GM18861 (cell line): ENCODE results near the gene GRPR.

Source experiments
- ATAC-seq: cut with Tn5 transposase; IDR thresholded peaks from one replicate; pipeline ENCODE4 v1.9.1; 2021; ENCODE audit not compliant: unreplicated experiment

GRPR gene

GRCh38 chrX:16123222-16123786, at the start of gene GRPR:
Gene GRPR (plus strand): TSS chrX:16123565. CDS start chrX:16123954, 389 bp downstream.
- peak; percentile 58 for ATAC-seq

- ATAC-seq, result no peak
Observed at GRCh38 chrX:16075087-16075486, 48.3 kb upstream of the GRPR start.

DNA sequence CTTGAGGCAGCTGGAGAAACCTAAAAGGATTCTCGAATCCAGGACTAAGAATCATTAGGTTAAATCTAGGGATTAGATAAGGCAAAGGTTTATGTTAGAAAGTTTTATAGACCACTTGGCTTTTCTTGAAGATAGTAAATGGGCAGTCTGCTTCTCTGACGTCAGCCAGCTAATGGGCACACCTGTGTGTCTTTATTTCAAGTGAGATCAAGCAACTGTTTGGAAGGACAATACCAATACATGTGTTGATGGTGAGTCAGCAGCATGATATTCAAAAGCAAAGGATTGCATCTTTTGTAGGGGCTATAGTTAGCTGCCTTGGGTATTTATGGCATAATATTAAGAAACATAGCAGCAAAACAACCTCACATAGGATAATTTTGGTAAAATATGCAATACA, 46.5 kb upstream of the GRPR start:
- no peak for ATAC-seq

DNA sequence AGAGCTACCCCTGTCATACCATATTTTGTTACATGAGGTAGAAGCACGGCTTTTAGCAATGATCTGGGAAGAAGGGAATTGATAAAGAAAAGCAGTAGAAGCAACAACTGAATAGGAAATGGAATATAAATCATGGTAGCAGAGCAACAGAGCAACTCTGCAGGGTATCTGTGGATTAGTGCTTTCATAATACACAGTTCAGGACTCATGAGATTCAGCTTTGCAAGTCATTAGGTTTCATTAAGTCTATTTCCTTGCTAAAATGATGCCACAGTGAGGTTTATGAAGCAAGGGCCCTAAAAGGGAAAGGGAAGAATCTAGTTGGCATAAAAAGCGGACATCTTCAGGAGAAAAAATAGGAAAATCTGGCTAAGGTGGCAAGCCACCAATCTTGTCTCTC, 45.6 kb upstream of the GRPR start:
- ATAC-seq, result no peak

GRCh38 chrX:16081357-16081756, 42.0 kb upstream of the GRPR start:
- ATAC-seq, result no peak

GRCh38 chrX:16082470-16083085, 40.8 kb upstream of the GRPR start:
- no peak for ATAC-seq

DNA sequence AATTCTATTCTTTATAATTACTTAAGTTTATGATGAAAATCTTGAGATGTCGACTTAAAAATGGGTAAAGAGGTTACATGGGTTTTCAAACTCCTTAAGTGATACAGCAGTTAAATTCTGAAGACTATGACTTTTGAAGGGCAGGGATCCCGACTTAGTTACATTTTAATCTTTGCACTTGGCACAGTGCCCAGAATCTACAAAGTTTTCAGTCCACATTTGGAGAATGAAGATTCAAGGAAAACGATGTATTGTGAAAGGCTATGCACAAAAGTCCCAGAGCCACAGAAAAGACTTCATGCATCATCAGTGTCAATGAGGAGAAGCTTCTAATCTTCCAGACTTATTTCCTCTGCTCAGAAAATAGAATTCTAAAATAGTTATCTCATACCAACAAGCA, 36.3 kb upstream of the GRPR start:
- no peak for ATAC-seq

GRCh38 chrX:16089086-16089485, 34.3 kb upstream of the GRPR start:
- no peak for ATAC-seq

DNA sequence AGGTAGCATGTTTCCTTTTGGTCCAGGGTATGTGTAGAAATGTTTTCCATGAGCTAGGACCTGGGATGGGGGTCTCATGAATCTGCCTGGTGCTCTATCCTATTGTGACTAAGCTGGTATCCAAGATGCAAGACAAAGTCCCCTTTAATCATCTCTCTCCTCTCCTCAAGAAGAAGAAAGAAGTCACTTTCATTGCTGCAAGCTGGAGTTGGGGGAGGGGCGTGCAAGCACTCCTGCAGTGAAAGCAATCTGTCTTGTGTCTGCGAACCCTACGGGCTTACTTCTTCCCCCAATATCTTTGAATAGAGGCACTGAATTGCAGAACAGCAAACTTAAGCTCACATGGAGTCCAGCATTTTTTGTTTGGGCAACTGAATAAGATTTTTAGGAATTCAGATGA, 27.2 kb upstream of the GRPR start:
- ATAC-seq, result no peak

DNA sequence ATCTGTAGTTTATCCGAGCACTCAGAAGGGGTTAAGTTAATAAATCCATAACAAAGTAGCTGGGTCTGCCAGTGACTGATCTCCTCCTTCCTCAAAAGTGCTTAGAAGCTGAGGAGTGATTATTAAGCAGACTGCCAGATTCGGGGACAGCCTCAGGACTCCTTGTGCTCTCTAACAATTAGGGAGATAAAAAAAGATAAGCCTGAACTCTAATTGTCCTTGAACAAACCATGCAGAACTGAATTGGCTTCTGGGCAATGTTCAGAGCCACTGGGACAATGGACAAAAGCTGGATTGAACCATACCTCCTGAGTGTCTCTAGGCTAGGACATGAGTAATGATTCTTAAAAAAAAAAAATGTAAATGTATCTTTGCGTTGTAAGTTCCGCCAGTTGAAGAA, 22.7 kb upstream of the GRPR start:
- ATAC-seq, result no peak

DNA sequence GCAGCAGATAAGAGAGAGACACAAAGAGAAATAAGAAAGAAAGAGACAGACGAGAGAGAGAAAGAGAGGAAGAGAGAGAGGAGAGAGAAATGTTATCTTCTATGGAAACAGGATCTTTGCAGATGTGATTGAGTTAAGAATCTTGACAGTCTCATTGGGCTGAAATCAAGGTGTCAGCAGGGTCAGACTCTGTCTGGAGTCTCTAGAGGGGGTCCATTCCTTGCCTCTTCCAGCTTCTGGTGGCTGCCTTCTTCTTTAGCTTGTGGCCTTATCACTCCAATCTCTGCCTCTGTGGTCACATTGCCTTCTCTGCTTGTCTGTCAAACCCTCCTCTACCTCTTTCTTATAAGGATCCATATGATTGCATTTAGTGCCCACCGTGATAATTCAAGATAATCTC, 21.8 kb upstream of the GRPR start:
- ATAC-seq, result no peak

DNA sequence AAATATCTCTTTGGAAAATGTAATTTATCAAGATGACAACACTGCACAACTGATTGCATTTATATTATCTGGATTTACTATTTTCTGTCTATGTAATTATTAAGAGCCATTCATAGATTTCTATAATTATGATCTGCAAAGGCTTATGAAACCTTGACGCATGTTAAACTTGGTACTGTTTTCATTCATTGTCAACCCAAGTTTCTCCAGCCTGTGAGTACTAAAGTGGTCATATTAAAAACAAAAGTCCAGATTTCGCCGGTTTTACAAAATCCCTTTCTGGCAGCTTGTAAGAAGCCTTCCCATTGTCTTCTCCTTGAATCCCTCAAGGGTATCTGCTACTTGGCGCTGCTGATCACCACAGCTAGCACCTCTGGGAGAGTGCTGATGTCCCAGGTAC, 19.7 kb upstream of the GRPR start:
- no peak for ATAC-seq

DNA sequence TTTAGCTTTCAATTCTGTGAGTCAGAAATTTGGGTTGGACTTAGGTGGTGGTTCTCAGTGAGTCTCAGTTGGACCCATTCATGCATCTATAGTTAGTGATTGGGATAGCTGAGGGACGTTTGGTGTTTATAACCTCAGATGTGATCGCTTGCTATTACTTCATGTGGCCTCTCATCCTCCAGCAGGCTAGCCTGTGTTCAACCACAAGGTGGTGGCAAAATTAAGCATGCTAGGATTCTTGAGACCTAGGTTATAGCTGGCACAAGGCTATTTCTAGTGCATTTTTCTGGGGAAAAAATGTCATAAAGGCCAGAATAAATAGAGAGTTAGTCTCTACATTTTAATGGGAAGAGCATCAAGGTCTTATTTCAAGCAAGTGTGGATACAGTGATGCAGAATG, 10.9 kb upstream of the GRPR start:
- no peak for ATAC-seq

- no peak for ATAC-seq
Observed at GRCh38 chrX:16113978-16114565, 9.3 kb upstream of the GRPR start.

- ATAC-seq, result no peak
Observed at GRCh38 chrX:16114611-16115010, 8.8 kb upstream of the GRPR start.

DNA sequence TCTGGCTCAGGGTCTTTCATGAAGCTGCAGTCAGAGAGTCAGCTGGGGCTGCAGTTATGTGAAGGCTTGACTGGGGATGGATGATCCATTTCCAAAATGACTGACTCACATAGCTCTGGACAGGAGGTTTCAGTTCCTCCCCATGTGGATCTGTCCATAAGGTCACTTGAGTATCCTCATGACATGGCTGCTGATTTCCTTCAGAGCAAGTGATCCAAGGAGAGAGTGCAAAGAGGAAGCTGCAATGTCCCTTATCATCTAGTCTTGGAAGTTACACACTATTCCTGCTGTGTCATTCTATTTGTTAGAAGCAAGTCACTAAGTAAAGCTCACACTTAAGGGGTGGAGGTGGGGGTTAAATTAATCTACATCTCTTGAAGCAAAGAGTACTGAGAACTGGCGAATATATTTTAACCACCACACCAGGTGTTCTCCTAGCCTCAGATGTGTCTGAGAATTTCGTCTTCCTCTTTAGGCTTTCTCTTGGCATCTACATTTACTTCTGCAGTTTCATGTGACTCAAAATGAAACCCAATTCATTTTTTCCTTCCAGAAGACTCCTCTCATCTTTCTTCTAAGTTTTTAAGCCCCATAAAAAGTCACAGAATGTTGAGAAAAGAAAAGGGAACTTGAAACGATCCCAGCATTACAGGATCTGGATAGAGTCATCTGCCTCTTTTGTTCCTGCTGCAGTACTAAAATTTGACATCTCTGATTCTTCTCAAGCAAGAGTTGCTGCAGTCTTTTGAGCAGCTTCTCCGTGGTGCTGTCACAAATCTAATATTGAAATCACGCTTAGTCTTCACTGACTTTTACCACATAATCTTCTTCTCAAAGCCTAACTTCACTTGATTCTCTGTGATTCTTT, 3.8 kb upstream of the GRPR start:
- ATAC-seq, result peak; percentile 83

- no peak for ATAC-seq
Observed at GRCh38 chrX:16120431-16120830, 2.9 kb upstream of the GRPR start.

GRCh38 chrX:16124201-16124600, 836 bp downstream of the GRPR start:
- ATAC-seq, result no peak

GRCh38 chrX:16125520-16126149, 2.3 kb downstream of the GRPR start:
- ATAC-seq, result no peak

DNA sequence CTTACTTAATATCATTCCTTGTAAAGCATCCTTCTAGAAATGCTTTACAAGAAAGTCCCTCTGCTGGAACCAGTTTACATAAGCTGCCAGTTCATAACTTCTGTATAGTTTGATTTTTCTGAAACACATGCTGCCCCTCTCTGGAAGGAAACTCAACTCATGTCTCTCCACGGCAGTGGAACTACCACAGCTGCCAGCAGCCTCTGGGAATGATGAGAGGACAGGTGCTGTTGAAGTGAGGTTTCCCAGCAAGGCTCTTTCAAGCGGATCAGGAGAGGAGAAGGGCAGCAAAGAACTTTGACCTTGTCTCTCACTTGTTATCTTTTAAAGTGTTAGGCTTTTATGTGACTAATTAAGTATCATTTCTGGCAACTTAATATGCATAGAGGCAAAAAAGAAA, 7.3 kb downstream of the GRPR start:
- no peak for ATAC-seq

DNA sequence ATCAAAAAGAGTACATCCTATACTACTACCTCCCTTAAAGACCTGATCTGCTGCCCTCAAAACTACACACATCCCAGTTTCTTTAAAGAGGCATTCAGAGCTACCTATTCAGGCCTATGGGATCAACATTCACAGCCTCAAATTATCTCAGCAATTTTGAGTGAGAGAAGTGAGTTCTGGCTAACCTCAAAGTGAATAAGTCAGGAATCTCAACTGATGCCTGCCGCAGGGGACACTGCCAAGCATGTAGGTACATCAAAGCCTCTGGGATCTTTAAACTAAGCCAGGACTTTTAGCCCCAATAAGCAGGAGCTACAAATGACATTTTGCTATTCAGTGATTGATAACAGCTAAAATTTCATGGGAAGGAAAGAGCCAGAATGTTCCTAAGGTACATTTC, 11.6 kb downstream of the GRPR start:
- ATAC-seq, result no peak
